ENCODE results near the gene MED9. TPM values are rescaled to one million over a fixed set of nuclear protein-coding genes. Genes with fewer than 3 reads are reported as not detected.

The MED9 gene
- total and polyA plus RNA-seq, 2 of the 4 experiments (the other 2 are of a cell fraction): 6.1 to 10.1 TPM

DNA sequence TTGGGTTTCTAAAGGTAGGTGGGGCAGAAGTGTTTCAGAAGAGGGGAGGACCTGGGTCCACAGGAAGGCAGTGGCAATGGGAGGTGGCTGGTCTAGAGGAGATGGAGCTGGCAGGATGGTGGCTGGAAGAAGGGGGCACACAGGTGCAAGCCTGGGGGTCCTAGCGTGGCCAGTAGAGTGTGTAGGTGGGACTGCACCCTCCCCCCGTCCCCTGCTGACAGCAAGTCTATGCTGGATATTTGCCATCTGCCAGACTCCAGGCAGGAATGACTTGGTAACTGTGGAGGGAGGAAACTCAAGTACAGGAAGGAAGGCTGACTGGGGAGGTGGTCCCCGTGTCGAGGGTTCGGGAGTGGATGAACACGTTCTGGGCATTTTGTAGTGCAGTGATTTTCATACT lies 8.6 kb downstream of the MED9 start:
- Histone ChIP-seq H2BK5ac (ENCODE audit: low read depth, low read length, poor library complexity, severe bottlenecking) (no peak overlapping the region), H3K9me3 (ENCODE audit: control insufficient read depth, insufficient read depth, low read length) (no peaks in the 10 kb centered on the region), H3K4me3 (ENCODE audit: insufficient read depth, low read depth, low read length) (no peak overlapping the region), H4K91ac (ENCODE audit: insufficient read depth, low read depth, low read length) (no peak overlapping the region), H2AK9ac (replicated peaks; ENCODE audit: low read depth, low read length, poor library complexity) (no peak overlapping the region), H2AFZ (replicated peaks; ENCODE audit: low read length, poor library complexity) (no peak overlapping the region), H3K4me2 (ENCODE audit: low read depth, low read length) (no peak overlapping the region), H2BK20ac (ENCODE audit: low read depth, low read length) (no peak overlapping the region), H3K56ac (ENCODE audit: extremely low read depth, insufficient read depth, low read length) (no peak overlapping the region), H3K14ac (replicated peaks; ENCODE audit: low read depth, low read length) (no peak overlapping the region), H2AK5ac (ENCODE audit: low read depth, low read length) (no peak overlapping the region), H3K23ac (ENCODE audit: low read depth, low read length) (no peak overlapping the region), H4K8ac (ENCODE audit: low read depth in 2 of 2, low read length in 2 of 2) (no peak overlapping the region), H3K27ac (ENCODE audit: insufficient read depth, low read length) (no peak overlapping the region), H2BK15ac (ENCODE audit: low read depth, low read length) (no peak overlapping the region), H3K18ac (ENCODE audit: low read depth, low read length) (no peak overlapping the region), H3K36me3 (ENCODE audit: control insufficient read depth, insufficient read depth, low read length) (peaks cover 27% of the 10 kb centered on the region), H2BK120ac (ENCODE audit: low read depth, low read length) (no peak overlapping the region), H4K5ac (ENCODE audit: low read depth, low read length) (no peak overlapping the region), H3K9ac (ENCODE audit: low read depth, low read length) (no peak overlapping the region), H4K20me1 (ENCODE audit: insufficient read depth, low read length) (peaks cover 27% of the 10 kb centered on the region), H3K4ac (ENCODE audit: low read depth, low read length) (no peak overlapping the region), H3K4me1 (ENCODE audit: control insufficient read depth, insufficient read depth, low read length) (no peaks in the 10 kb centered on the region; the same call in 1 of the 2 replicates), H3K27me3 (ENCODE audit: control insufficient read depth, insufficient read depth, low read length) (no peaks in the 10 kb centered on the region), H3K79me1 (ENCODE audit: low read depth in 1 of 2, low read length in 2 of 2) (peaks cover 35 to 62% of the 10 kb centered on the region in 2 experiments), H3K9me1 (ENCODE audit: insufficient read depth, low read length) (peaks cover 6% of the 10 kb centered on the region; the same call in 1 of the 2 replicates)
- TF ChIP-seq FOS (IDR thresholded peaks at IDR 0.05; ENCODE audit: low read depth, low read length) (no peak), MAZ (IDR thresholded peaks at IDR 0.05; ENCODE audit: borderline replicate concordance, low read depth, low read length) (no peak), RFX5 (IDR thresholded peaks at IDR 0.05; ENCODE audit: low read depth, low read length) (no peak), MXI1 (IDR thresholded peaks at IDR 0.05; ENCODE audit: borderline replicate concordance, low read depth, low read length) (no peak), POLR2A (IDR thresholded peaks at IDR 0.05; ENCODE audit: low read depth, low read length) (no peak), MAFK (IDR thresholded peaks at IDR 0.05; ENCODE audit: low read depth, low read length) (no peak), NFE2L2 (IDR thresholded peaks at IDR 0.05; ENCODE audit: low read depth, low read length) (no peak), RAD21 (IDR thresholded peaks at IDR 0.05; ENCODE audit: low read length) (no peak), RCOR1 (IDR thresholded peaks at IDR 0.05; ENCODE audit: insufficient replicate concordance, low read length) (no peak), BHLHE40 (IDR thresholded peaks at IDR 0.05; ENCODE audit: low read depth, low read length) (no peak), SMC3 (IDR thresholded peaks at IDR 0.05; ENCODE audit: low read depth, low read length) (no peak), CEBPB (IDR thresholded peaks at IDR 0.05; ENCODE audit: low read depth, low read length) (no peak), CHD1 (IDR thresholded peaks at IDR 0.05; ENCODE audit: low read depth, low read length) (no peak)
- TF ChIP-seq, protein P1, sequence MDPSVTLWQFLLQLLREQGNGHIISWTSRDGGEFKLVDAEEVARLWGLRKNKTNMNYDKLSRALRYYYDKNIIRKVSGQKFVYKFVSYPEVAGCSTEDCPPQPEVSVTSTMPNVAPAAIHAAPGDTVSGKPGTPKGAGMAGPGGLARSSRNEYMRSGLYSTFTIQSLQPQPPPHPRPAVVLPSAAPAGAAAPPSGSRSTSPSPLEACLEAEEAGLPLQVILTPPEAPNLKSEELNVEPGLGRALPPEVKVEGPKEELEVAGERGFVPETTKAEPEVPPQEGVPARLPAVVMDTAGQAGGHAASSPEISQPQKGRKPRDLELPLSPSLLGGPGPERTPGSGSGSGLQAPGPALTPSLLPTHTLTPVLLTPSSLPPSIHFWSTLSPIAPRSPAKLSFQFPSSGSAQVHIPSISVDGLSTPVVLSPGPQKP (IDR thresholded peaks at IDR 0.05; ENCODE audit: borderline replicate concordance, low read depth, low read length): no peak
- TF ChIP-seq, protein P2, sequence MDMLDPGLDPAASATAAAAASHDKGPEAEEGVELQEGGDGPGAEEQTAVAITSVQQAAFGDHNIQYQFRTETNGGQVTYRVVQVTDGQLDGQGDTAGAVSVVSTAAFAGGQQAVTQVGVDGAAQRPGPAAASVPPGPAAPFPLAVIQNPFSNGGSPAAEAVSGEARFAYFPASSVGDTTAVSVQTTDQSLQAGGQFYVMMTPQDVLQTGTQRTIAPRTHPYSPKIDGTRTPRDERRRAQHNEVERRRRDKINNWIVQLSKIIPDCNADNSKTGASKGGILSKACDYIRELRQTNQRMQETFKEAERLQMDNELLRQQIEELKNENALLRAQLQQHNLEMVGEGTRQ (IDR thresholded peaks at IDR 0.05; ENCODE audit: low read depth, low read length): no peak
- TF ChIP-seq, protein P3, sequence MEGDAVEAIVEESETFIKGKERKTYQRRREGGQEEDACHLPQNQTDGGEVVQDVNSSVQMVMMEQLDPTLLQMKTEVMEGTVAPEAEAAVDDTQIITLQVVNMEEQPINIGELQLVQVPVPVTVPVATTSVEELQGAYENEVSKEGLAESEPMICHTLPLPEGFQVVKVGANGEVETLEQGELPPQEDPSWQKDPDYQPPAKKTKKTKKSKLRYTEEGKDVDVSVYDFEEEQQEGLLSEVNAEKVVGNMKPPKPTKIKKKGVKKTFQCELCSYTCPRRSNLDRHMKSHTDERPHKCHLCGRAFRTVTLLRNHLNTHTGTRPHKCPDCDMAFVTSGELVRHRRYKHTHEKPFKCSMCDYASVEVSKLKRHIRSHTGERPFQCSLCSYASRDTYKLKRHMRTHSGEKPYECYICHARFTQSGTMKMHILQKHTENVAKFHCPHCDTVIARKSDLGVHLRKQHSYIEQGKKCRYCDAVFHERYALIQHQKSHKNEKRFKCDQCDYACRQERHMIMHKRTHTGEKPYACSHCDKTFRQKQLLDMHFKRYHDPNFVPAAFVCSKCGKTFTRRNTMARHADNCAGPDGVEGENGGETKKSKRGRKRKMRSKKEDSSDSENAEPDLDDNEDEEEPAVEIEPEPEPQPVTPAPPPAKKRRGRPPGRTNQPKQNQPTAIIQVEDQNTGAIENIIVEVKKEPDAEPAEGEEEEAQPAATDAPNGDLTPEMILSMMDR (conservative IDR thresholded peaks at IDR 0.05; ENCODE audit: low read depth, low read length): no peak
- WGBS, 2 experiments (ENCODE audit: extremely low coverage in 2 of 2, insufficient read length in 1 of 2): 95% methylated on average over 4 of the region's 6 CpGs; no CpG with 5 or more reads in 1 of the 2 experiments
- dilution Hi-C loops (cut with HindIII; ENCODE audit: low sequenced_read_pairs, unreplicated experiment): no loop called here
- ChIA-PET POLR2A (ENCODE audit: unreplicated experiment) (no interaction called here), CTCF (no interaction called here)
- no peak for DNase-seq
- BruUV-seq (replicated peaks): no TSS peak
- in situ Hi-C loops (cut with MboI; ENCODE audit: low sequenced_read_pairs): no loop called here
- intact Hi-C loops (cut with micrococcal nuclease): no loop called here
- ATAC-seq (ENCODE audit: low read depth): no peak
